Prostate gland (tissue), 2 donors: Measurements from ENCODE around the gene NAPA. TPM values are rescaled to one million over a fixed set of nuclear protein-coding genes. Genes with fewer than 3 reads are reported as not detected.

Source experiments
- DNase-seq: peaks from one replicate; pipeline ENCODE4 v3.0.0-alpha.2; 2019; ENCODE audit warnings: low spot score
- H3K27ac ChIP-seq, 2 donors: fragments of 200-600 bp; sonication (generic); 2 replicates each; pipeline ENCODE4 v1.5.1; 2017 to 2019
- H3K27me3 ChIP-seq: fragments of 200-600 bp; sonication (generic); replicated peaks from 2 replicates; pipeline ENCODE4 v1.5.1; 2019; ENCODE audit not compliant: insufficient read depth
- H3K36me3 ChIP-seq, 2 donors: fragments of 200-600 bp; sonication (generic); 1 replicate in 1 of 2; 2 replicates in 1 of 2; pipeline versions ENCODE4 v1.5.1 to v1.8.1; 2017 to 2019
- H3K4me1 ChIP-seq: fragments of 200-600 bp; sonication (generic); replicated peaks from 2 replicates; pipeline ENCODE4 v1.5.1; 2019
- H3K4me3 ChIP-seq, 2 donors: fragments of 200-600 bp; sonication (generic); 2 replicates each; pipeline ENCODE4 v1.5.1; 2017 to 2019
- H3K9me3 ChIP-seq: fragments of 200-600 bp; sonication (generic); 2 replicates; pipeline ENCODE4 v1.5.1; 2017
- POLR2A ChIP-seq: fragments of 450-650 bp; IDR thresholded peaks from one replicate; pipeline ENCODE4 v1.6.1; 2016; ENCODE audit warnings: antibody characterized with exemption, mild to moderate bottlenecking
- POLR2AphosphoS5 ChIP-seq: sonication (generic); formaldehyde crosslinking; IDR thresholded peaks from one replicate; pipeline ENCODE4 v1.6.1; 2017; ENCODE audit warnings: antibody characterized with exemption
- WGBS: methylation state at CpG from one replicate; pipeline ENCODE4 v1.1.5; 2018; 5-methylcytosine and 5-hydroxymethylcytosine counted together
- intact Hi-C: fragments of 100-400 bp; cut with DNase I; formaldehyde crosslinking; loops from one replicate; pipeline ENCODE4 v1.14.2; 2022
- total RNA-seq, 2 donors: library from RNA; depleted of rRNA; stranded (reverse); fragments of >200 nt; gene quantifications; one replicate each; pipeline ENCODE4 v1.1.0, GENCODE V29; 2016
- TF ChIP-seq, protein P1 (sequence below), 4 experiments: fragments of 200-600 bp in 2 of 4; fragments of 450-650 bp in 2 of 4; sonication (generic) in 2 of 4; IDR thresholded peaks; 1 replicate in 3 of 4; 2 replicates in 1 of 4; pipeline ENCODE4 v1.5.1; 2016 to 2019; ENCODE audit warnings: antibody characterized with exemption in 4 of 4, mild to moderate bottlenecking in 2 of 4, moderate library complexity in 2 of 4

NAPA gene
- total RNA-seq, 2 donors from 2014 or later, result 263 to 422 TPM

DNA sequence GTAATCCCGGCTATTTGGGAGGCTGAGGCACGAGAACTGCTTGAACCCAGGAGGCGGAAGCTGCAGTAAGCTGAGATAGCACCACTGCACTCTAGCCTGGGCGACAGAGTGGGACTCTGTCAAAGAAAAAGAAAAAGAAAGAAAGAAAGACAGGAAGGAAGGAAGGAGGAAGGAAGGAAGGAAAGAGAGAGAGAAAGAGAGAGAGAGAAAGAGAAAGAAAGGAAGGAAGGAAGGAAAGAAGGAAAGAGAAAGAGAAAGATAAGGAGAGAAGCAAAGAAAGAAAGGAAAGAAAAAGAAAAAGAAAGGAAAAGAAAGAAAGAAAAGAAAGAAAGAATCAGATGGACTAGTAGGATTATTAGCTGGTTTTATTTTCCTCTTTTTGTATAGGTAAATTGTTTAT is 35.3 kb upstream of the NAPA start:
- intact Hi-C loops, result no loop called here
- no peaks in the 10 kb centered on the region for H3K9me3 ChIP-seq
- peaks cover 3% of the 10 kb centered on the region for H3K27me3 ChIP-seq
- H3K36me3 ChIP-seq, result no peaks in the 10 kb centered on the region
- H3K4me3 ChIP-seq, result no peak overlapping the region
- TF ChIP-seq POLR2A, result no peak
- no peak for TF ChIP-seq POLR2AphosphoS5
- TF ChIP-seq, protein P1, sequence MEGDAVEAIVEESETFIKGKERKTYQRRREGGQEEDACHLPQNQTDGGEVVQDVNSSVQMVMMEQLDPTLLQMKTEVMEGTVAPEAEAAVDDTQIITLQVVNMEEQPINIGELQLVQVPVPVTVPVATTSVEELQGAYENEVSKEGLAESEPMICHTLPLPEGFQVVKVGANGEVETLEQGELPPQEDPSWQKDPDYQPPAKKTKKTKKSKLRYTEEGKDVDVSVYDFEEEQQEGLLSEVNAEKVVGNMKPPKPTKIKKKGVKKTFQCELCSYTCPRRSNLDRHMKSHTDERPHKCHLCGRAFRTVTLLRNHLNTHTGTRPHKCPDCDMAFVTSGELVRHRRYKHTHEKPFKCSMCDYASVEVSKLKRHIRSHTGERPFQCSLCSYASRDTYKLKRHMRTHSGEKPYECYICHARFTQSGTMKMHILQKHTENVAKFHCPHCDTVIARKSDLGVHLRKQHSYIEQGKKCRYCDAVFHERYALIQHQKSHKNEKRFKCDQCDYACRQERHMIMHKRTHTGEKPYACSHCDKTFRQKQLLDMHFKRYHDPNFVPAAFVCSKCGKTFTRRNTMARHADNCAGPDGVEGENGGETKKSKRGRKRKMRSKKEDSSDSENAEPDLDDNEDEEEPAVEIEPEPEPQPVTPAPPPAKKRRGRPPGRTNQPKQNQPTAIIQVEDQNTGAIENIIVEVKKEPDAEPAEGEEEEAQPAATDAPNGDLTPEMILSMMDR (IDR thresholded peaks at IDR 0.05), result no peak
- no peak for DNase-seq
- no peak overlapping the region for H3K27ac ChIP-seq
- H3K4me1 ChIP-seq, result no peaks in the 10 kb centered on the region
- WGBS, result 86% methylated on average over 4 of the region's 4 CpGs

DNA sequence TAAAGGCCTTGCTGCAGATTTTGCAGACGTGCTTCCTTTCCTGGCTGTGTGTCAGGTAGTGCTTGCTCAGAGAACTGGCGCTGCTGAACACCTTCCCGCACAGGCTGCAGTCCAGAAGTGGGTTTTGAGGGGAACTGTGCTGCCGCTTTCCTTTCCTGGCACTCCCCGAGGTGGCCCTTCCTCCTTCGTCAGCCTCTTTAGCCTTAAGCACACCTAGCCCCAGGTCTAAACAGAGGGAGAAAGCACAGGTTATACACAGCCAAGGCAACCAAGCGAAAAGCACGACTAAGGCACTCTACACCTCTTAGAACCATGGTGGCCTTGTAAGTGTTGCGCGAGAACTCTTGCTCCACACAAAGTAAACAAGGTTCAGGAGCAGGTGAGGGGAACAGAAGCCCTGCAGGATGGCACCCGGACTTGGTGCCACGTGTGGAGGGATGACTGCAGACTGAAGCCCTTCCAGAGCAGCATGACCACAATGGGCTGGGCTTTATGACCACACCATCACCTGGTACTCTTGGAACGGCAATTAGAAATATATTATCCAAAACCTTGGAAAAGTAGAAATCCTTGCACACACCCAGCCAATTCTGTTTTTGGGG is 34.5 kb upstream of the NAPA start:
- WGBS, result 82% methylated on average over 13 of the region's 13 CpGs
- Histone ChIP-seq H3K27me3 (peaks cover 8% of the 10 kb centered on the region), H3K4me3 (no peak overlapping the region), H3K27ac (no peak overlapping the region), H3K4me1 (no peaks in the 10 kb centered on the region), H3K36me3 (no peaks in the 10 kb centered on the region), H3K9me3 (no peaks in the 10 kb centered on the region)
- intact Hi-C loops, result no loop called here
- no peak for TF ChIP-seq POLR2A
- TF ChIP-seq, protein P1 (IDR thresholded peaks at IDR 0.05), result no peak
- no peak for TF ChIP-seq POLR2AphosphoS5
- no peak for DNase-seq

DNA sequence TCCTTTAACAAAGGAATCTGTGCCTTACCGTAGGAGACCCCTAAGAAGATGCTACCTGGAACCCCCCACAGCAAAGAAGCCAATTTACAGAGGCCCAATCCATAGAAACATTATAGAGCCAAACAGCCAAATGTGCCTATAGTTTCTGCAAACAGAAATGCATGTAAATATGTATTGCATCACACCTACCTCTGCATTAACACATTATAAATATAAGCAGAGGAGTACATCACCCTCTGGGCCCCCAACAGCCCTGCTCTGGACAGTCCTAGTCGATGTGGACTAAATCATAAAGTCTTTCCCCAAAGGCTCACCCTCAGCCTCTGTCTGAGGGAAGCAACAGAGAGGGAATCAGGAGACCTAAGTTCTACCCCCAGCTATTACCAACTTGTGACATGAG is 32.3 kb upstream of the NAPA start:
- Histone ChIP-seq H3K36me3 (no peaks in the 10 kb centered on the region), H3K4me1 (no peaks in the 10 kb centered on the region), H3K9me3 (no peaks in the 10 kb centered on the region), H3K27me3 (peaks cover 8% of the 10 kb centered on the region), H3K27ac (no peak overlapping the region), H3K4me3 (no peak overlapping the region)
- intact Hi-C loops, result no loop called here
- WGBS, result 71% methylated on average over 2 of the region's 2 CpGs
- no peak for DNase-seq
- TF ChIP-seq, protein P1 (IDR thresholded peaks at IDR 0.05), result no peak
- TF ChIP-seq POLR2A (no peak), POLR2AphosphoS5 (no peak)

DNA sequence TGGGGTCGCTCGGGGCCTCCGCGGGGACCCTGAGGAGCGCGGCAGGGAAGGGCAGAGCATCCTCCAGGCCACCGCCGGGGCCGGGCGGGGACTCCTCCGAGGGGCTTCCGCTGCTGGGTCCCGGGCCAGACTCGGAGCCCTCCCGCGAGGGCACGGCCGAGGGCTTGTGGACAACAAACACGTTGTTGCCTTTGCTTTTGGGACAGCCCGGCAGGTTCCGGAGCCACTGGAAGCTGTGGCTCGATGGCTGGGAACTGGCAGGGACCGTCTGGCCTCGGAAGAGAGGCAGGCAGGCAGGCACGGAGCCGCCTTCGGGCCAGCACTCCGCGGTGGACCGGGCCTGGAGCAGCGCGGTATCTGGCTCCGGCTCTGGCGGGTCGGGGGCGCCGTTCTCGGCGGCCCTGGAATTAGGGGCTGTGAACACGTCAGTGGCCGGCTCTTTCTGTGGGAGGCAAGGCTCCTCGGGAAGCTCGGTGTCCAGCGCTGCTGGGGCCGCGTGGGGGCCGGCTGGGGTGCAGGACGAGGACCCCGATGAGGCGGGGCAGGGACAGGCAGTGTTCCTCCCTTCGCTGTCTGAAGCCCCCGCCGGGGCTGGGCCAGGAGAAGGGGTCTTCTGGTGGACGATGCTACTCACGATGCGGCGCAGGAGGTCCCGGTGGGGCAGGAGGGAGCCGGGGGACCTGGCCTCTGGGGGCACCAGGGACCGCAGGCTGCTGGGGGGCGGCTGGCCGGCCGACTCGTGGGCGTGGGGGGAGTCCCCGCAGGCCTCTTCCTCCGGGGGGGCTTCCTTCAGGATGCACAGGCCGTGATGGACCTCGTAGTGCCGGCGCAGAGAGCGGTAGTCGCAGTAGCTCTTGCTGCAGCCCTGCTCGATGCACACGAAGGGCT is 30.4 kb upstream of the NAPA start:
- Histone ChIP-seq H3K4me3 (peak overlapping the region in 1 of 2 donors; percentile 3), H3K4me1 (no peaks in the 10 kb centered on the region), H3K36me3 (no peaks in the 10 kb centered on the region), H3K27me3 (peaks cover 8% of the 10 kb centered on the region), H3K27ac (no peak overlapping the region), H3K9me3 (no peaks in the 10 kb centered on the region)
- intact Hi-C loops, result no loop called here
- TF ChIP-seq POLR2A (no peak), POLR2AphosphoS5 (no peak)
- TF ChIP-seq, protein P1 (IDR thresholded peaks at IDR 0.05), result no peak
- WGBS, result 34% methylated on average over 41 of the region's 75 CpGs
- DNase-seq, result no peak
